ENCODE measurements around the gene GNL3. TPM values are rescaled to one million over a fixed set of nuclear protein-coding genes. Genes with fewer than 3 reads are reported as not detected.
"Not testable (repeated sequence)": the region's sequence is repeated elsewhere in the genome, so short reads cannot be mapped to it uniquely, and the experiment has no call there.

The GNL3 gene
- total and polyA plus RNA-seq, 12 donors: 23.5 to 229 (median 65.1) TPM

DNA sequence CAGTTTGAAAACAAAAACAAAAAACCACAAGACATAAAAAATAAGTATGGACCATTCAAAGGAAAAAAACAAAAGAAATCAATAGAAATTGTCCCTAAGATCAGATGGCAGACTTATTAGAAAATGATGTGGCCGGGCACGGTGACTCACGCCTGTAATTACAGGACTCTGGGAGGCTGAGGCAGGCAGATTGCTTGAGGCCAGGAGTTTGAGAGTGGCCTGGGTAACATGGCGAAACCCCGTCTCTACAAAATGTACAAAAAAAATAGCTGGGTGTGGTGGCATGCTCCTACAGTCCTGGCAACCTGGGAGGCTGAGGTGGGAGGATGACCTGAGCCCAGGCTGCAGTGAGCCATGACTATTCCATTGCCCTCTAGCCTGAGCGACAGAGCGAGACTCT lies 36.7 kb downstream of the GNL3 start:
- Histone ChIP-seq H3K27me3 (no peaks in the 10 kb centered on the region), H3K9me3 (replicated peaks in 1 of 3) (no peaks in the 10 kb centered on the region), H3K36me3 (replicated peaks in 1 of 2) (peaks cover 0 to 7% of the 10 kb centered on the region in 2 donors), H3K4me1 (replicated peaks in 1 of 2) (no peaks in the 10 kb centered on the region), H3K27ac (no peak overlapping the region), H3K4me3 (no peak overlapping the region)
- WGBS, 4 donors: 93 to 94% (median 94%) methylated on average over 7 of the region's 7 CpGs
- intact Hi-C loops (cut with DNase I): no loop called here
- no peak for DNase-seq
- TF ChIP-seq, protein P1, sequence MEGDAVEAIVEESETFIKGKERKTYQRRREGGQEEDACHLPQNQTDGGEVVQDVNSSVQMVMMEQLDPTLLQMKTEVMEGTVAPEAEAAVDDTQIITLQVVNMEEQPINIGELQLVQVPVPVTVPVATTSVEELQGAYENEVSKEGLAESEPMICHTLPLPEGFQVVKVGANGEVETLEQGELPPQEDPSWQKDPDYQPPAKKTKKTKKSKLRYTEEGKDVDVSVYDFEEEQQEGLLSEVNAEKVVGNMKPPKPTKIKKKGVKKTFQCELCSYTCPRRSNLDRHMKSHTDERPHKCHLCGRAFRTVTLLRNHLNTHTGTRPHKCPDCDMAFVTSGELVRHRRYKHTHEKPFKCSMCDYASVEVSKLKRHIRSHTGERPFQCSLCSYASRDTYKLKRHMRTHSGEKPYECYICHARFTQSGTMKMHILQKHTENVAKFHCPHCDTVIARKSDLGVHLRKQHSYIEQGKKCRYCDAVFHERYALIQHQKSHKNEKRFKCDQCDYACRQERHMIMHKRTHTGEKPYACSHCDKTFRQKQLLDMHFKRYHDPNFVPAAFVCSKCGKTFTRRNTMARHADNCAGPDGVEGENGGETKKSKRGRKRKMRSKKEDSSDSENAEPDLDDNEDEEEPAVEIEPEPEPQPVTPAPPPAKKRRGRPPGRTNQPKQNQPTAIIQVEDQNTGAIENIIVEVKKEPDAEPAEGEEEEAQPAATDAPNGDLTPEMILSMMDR (IDR thresholded peaks at IDR 0.05): no peak
- no peak for TF ChIP-seq POLR2A (IDR thresholded peaks at IDR 0.05)

DNA sequence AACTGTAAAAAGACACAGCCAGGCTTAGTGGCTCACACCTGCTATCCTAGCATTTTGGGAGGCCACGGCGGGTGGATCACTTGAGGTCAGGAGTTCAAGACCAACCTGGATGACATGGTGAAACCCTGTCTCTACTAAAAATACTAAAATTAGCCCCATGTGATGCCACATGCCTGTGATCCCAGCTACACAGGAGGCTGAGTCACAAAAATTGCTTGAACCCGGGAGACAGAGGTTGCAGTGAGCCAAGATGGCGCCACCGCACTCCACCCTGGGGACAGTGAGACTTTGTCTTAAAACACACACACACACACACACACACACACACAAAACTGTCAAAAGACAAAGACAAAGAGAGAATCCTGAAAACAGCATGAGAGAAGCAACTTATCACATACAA lies 38.1 kb downstream of the GNL3 start:
- Histone ChIP-seq H3K27me3 (no peaks in the 10 kb centered on the region), H3K4me3 (no peak overlapping the region), H3K36me3 (replicated peaks in 1 of 2) (peaks cover 0 to 2% of the 10 kb centered on the region in 2 donors), H3K27ac (no peak overlapping the region), H3K4me1 (replicated peaks in 1 of 2) (no peaks in the 10 kb centered on the region), H3K9me3 (replicated peaks in 1 of 3) (no peaks in the 10 kb centered on the region)
- DNase-seq: peak in 1 of 7 donors; percentile 7
- 86 to 98% (median 96%) methylated on average over 3 to 5 of the region's 5 CpGs for WGBS, 4 donors
- TF ChIP-seq, protein P1 (IDR thresholded peaks at IDR 0.05): no peak
- TF ChIP-seq POLR2A (IDR thresholded peaks at IDR 0.05): no peak
- intact Hi-C loops (cut with DNase I): no loop called here

DNA sequence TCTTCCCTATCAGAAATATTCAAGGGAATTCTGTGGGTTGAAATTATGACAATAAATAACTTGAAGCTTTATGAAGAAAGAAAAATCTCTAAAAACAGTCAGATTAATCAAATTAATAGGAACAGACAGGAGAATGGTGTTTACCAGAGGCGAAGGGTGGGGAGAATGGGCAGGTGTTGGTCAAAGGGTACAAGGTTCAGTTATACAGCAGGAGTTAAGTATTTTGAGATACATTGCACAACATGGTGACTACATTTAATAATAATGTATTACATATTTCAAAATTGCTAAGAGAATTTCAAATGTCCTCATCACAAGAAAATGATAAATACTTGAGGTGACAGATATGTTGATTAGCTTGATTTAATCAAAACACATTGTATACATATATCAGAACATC lies 38.7 kb downstream of the GNL3 start:
- no peaks in the 10 kb centered on the region for H3K9me3 ChIP-seq (replicated peaks in 1 of 3)
- no peaks in the 10 kb centered on the region for H3K4me1 ChIP-seq (replicated peaks in 1 of 2)
- intact Hi-C loops (cut with DNase I): no loop called here
- H3K4me3 ChIP-seq: no peak overlapping the region
- no peak for DNase-seq
- TF ChIP-seq, protein P1 (IDR thresholded peaks at IDR 0.05): no peak
- no peak for TF ChIP-seq POLR2A (IDR thresholded peaks at IDR 0.05)
- WGBS, 4 donors: 92 to 100% (median 98%) methylated on average over 1 of the region's 1 CpG
- H3K27ac ChIP-seq: no peak overlapping the region
- H3K36me3 ChIP-seq (replicated peaks in 1 of 2): no peaks in the 10 kb centered on the region
- no peaks in the 10 kb centered on the region for H3K27me3 ChIP-seq

DNA sequence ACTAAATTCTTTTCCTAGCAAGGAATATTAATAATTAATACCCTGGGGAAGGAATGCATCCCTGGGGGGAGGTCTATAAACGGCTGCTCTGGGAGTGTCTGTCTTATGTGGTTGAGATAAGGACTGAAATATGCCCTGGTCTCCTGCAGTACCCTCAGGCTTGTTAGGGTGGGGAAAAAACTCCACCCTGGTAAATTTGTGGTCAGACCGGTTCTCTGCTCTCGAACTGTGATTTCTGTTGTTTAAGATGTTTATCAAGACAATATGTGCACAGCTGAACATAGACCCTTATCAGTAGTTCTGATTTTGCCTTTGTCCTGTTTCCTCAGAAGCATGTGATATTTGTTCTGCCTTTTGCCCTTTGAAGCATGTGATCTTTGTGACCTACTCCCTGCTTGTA lies 42.9 kb downstream of the GNL3 start:
- 60 to 93% (median 70%) methylated on average over 3 of the region's 3 CpGs for WGBS, 4 donors
- peaks cover 0 to 19% of the 10 kb centered on the region in 2 donors for H3K36me3 ChIP-seq (replicated peaks in 1 of 2)

DNA sequence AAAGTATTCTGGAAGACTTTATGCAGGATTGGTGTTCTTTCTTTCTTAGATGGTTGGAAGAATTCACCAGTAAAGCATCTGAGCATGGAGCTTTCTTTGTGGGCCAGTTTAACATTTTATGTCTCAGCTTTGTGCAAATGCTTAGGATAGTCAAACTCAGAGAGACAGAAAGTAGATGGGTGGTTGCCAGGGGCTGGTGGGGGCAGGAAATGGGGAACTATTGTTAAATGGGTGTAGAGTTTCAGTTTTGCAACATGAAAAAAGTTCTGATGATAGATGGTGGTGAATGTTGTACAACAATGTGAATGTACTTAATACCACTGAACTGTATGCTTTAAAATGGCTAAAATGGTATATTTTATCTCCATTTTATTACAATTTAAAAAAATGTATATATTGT lies 44.8 kb downstream of the GNL3 start:
- intact Hi-C loops (cut with DNase I): no loop called here
- Histone ChIP-seq H3K27ac (no peak overlapping the region), H3K4me3 (no peak overlapping the region), H3K27me3 (no peaks in the 10 kb centered on the region), H3K36me3 (replicated peaks in 1 of 2) (peaks cover 0 to 39% of the 10 kb centered on the region in 2 donors), H3K4me1 (replicated peaks in 1 of 2) (no peaks in the 10 kb centered on the region), H3K9me3 (replicated peaks in 1 of 3) (no peaks in the 10 kb centered on the region)
- TF ChIP-seq POLR2A (IDR thresholded peaks at IDR 0.05): no peak
- TF ChIP-seq, protein P1 (IDR thresholded peaks at IDR 0.05): no peak
- peak in 1 of 7 donors; percentile 39 for DNase-seq

More for the DNA sequence above, 42.9 kb downstream of the GNL3 start:
- H3K4me3 ChIP-seq; H3K27ac ChIP-seq; H3K9me3 ChIP-seq (replicated peaks in 1 of 3); H3K27me3 ChIP-seq; H3K4me1 ChIP-seq (replicated peaks in 1 of 2); intact Hi-C loops (cut with DNase I): not testable (repeated sequence)
- peak in 1 of 7 donors; percentile 30 for DNase-seq

Measured in adrenal gland (tissue), 12 donors.